Progenitor cell of endocrine pancreas (in vitro differentiated cells): ENCODE data around the gene OR52N2. TPM values are rescaled to one million over a fixed set of nuclear protein-coding genes. Genes with fewer than 3 reads are reported as not detected.

ENCODE experiments used
- DNase-seq: peaks from one replicate; pipeline ENCODE4 v3.0.0; 2021; ENCODE audit warnings: low spot score; ENCODE audit not compliant: unreplicated experiment
- H3K27ac Mint-ChIP-seq: 2 replicates; pipeline ENCODE4 v1.8.0; 2021; ENCODE audit warnings: mild to moderate bottlenecking, moderate library complexity, mixed read lengths
- H3K27me3 Mint-ChIP-seq: 2 replicates; pipeline ENCODE4 v1.8.0; 2021; ENCODE audit warnings: mixed read lengths
- H3K36me3 Mint-ChIP-seq: 2 replicates; pipeline ENCODE4 v1.8.0; 2022; ENCODE audit warnings: mixed read lengths; ENCODE audit not compliant: insufficient read depth
- H3K4me1 Mint-ChIP-seq: 2 replicates; pipeline ENCODE4 v1.8.0; 2021; ENCODE audit warnings: low read depth, mixed read lengths
- H3K4me3 Mint-ChIP-seq: 2 replicates; pipeline ENCODE4 v1.8.0; 2021; ENCODE audit warnings: low read depth, mild to moderate bottlenecking, moderate library complexity, mixed read lengths
- H3K9me3 Mint-ChIP-seq: 2 replicates; pipeline ENCODE4 v1.8.0; 2021; ENCODE audit warnings: low read depth, mixed read lengths
- total RNA-seq: library from RNA; stranded (reverse); gene quantifications from 2 replicates; pipeline ENCODE4 v1.2.1, GENCODE V29; 2021
- TF ChIP-seq, protein P1 (sequence below): fragments of 200-600 bp; sonication (generic); IDR thresholded peaks from one replicate; pipeline ENCODE4 v1.5.0; 2021; ENCODE audit warnings: antibody characterized with exemption, mild to moderate bottlenecking; ENCODE audit not compliant: unreplicated experiment

Gene OR52N2
- total RNA-seq, 1 donor from 2014 or later, result not detected

GRCh38 chr11:5818245-5818886 is 9.6 kb downstream of the OR52N2 start:
- TF ChIP-seq, protein P1, sequence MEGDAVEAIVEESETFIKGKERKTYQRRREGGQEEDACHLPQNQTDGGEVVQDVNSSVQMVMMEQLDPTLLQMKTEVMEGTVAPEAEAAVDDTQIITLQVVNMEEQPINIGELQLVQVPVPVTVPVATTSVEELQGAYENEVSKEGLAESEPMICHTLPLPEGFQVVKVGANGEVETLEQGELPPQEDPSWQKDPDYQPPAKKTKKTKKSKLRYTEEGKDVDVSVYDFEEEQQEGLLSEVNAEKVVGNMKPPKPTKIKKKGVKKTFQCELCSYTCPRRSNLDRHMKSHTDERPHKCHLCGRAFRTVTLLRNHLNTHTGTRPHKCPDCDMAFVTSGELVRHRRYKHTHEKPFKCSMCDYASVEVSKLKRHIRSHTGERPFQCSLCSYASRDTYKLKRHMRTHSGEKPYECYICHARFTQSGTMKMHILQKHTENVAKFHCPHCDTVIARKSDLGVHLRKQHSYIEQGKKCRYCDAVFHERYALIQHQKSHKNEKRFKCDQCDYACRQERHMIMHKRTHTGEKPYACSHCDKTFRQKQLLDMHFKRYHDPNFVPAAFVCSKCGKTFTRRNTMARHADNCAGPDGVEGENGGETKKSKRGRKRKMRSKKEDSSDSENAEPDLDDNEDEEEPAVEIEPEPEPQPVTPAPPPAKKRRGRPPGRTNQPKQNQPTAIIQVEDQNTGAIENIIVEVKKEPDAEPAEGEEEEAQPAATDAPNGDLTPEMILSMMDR, result no peak
- H3K9me3 Mint-ChIP-seq, result no peaks in the 10 kb centered on the region
- H3K4me3 Mint-ChIP-seq, result no peak overlapping the region
- H3K36me3 Mint-ChIP-seq, result no peaks in the 10 kb centered on the region
- no peak for DNase-seq
- no peak overlapping the region for H3K27ac Mint-ChIP-seq
- H3K4me1 Mint-ChIP-seq, result no peaks in the 10 kb centered on the region
- H3K27me3 Mint-ChIP-seq, result no peaks in the 10 kb centered on the region

- no peaks in the 10 kb centered on the region for H3K9me3 Mint-ChIP-seq
- no peaks in the 10 kb centered on the region for H3K36me3 Mint-ChIP-seq
- H3K4me1 Mint-ChIP-seq, result no peaks in the 10 kb centered on the region
- DNase-seq, result no peak
- TF ChIP-seq, protein P1, result no peak
- H3K27me3 Mint-ChIP-seq, result no peaks in the 10 kb centered on the region
- H3K27ac Mint-ChIP-seq, result no peak overlapping the region
- H3K4me3 Mint-ChIP-seq, result no peak overlapping the region
These were observed 22.6 kb downstream of the OR52N2 start for GRCh38 chr11:5831196-5831829.

DNA sequence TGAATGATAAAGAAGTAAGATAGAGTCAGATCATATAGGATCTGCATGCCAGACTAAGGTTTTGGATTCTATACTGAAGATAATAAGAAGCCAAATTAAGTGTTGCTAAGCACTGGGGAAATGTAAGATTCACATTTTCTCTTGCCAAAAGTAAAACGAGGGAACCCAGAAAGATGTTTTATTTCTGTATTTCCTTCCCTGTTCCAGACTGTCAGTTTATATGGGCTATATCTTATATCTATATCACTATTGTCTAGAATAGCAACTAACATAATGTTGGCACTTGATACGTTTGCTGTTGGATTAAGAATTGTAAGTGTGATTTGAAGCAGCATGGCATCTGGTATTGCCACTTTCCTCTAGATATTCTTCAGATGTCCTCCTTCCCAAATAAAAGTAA is 24.7 kb downstream of the OR52N2 start:
- H3K4me1 Mint-ChIP-seq, result peaks cover 3% of the 10 kb centered on the region
- H3K27ac Mint-ChIP-seq, result no peak overlapping the region
- TF ChIP-seq, protein P1, result no peak
- DNase-seq, result no peak
- H3K4me3 Mint-ChIP-seq, result no peak overlapping the region
- H3K9me3 Mint-ChIP-seq, result peaks cover 6% of the 10 kb centered on the region
- H3K36me3 Mint-ChIP-seq, result no peaks in the 10 kb centered on the region
- H3K27me3 Mint-ChIP-seq, result no peaks in the 10 kb centered on the region

DNA sequence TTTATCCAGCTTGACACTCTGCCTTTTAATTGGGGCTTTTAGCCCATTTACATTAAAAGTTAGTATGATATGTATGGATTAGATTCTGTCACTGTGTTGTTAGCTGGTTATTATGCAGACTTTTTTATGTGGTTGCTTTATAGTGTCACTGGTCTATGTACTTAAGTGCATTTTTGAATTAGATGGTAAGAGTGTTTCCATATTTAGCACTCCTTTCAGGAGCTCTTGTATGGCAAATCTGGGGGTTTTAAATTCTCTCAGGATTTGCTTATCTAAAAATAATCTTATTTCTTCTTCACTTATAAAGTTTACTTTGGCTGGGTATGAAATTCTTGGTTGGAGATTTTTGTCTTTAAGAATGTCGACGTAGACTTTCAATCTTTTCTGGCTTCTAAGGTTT is 29.0 kb downstream of the OR52N2 start:
- TF ChIP-seq, protein P1, result no peak
- H3K4me1 Mint-ChIP-seq, result peaks cover 3% of the 10 kb centered on the region
- no peak overlapping the region for H3K27ac Mint-ChIP-seq
- H3K9me3 Mint-ChIP-seq, result peaks cover 8% of the 10 kb centered on the region
- no peaks in the 10 kb centered on the region for H3K27me3 Mint-ChIP-seq
- no peak for DNase-seq
- no peak overlapping the region for H3K4me3 Mint-ChIP-seq
- H3K36me3 Mint-ChIP-seq, result no peaks in the 10 kb centered on the region

DNA sequence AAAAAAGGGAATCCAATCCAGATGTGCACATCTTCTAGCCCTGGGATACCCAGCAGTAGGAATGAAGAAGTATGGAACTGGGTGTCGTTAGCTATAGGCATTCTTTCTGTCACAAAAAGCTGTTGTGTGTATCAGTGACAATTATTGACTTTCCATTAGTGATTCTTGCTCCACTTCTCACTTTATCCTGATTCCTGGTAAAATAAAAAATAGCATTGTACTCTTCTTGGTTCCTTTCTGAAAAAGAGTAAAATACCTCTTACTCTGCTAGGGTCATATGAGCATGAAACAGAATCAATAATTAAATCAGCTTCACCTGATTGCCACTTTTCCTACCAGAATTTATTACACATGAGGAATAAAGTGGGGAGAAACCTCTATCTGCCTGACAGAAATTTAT is 33.1 kb downstream of the OR52N2 start, which contains the start of gene OR52E6:
Gene OR52E6, minus strand, starts transcription at position 101 of the 400 bp plus-strand sequence. Its CDS starts 0 bp downstream, at position 101.
- no peaks in the 10 kb centered on the region for H3K36me3 Mint-ChIP-seq
- no peaks in the 10 kb centered on the region for H3K27me3 Mint-ChIP-seq
- no peak for DNase-seq
- H3K9me3 Mint-ChIP-seq, result peaks cover 8% of the 10 kb centered on the region
- peaks cover 3% of the 10 kb centered on the region for H3K4me1 Mint-ChIP-seq
- TF ChIP-seq, protein P1, result no peak
- H3K4me3 Mint-ChIP-seq, result no peak within 1 kb of the TSS
- no peak within 1 kb of the TSS for H3K27ac Mint-ChIP-seq
